ENCODE data around the gene IMPDH2.

The IMPDH2 gene

DNA sequence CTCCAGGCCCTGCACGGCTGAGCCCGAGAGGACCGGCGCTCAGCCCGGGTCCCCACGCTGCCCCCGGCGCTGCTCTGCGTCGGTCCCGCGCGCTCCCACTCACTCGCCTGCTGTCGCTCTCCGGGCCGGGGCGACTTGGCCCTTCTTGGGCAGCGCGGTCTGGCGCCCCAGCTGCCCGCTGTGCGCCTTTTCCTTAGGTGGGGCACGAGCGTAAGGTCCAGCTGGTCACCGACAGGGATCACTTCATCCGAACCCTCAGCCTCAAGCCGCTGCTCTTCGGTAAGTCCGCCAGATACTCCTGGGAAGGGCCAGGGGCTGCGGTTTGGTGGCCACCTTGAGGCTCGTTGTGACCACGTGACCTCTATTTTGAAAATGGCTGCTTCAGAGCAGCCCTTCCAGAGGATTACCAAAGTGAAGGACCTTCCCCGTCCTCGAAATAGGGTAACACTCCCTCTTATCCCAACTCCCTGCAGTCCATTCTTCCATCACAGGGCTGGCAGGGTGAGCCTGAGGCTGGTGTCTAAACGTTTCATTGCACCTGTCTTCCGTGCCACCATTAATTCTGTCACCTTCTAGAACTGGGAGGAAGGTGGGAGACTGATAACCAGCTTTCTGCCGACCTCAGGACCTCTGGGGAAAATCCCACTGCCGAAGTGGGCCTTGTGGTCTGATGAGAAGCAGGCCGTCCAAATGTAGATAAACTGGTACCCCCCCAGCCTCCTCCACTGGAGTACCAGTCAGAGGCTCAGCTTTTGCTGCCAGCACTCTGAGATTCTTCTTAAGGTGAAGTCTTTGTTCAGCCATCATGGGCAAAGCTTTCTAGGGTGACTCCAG lies 38.3 kb downstream of the IMPDH2 start:
- Histone ChIP-seq H3K27ac (ENCODE audit: poor library complexity, severe bottlenecking) (peak overlapping the region; percentile 74), H3K4me1 (ENCODE audit: insufficient read depth, poor library complexity, severe bottlenecking) (no peaks in the 10 kb centered on the region), H3K9me3 (ENCODE audit: severe bottlenecking) (no peaks in the 10 kb centered on the region), H3K36me3 (ENCODE audit: low read depth) (no peaks in the 10 kb centered on the region), H3K4me3 (ENCODE audit: severe bottlenecking) (peak overlapping the region; percentile 74), H3K27me3 (ENCODE audit: insufficient read depth, poor library complexity, severe bottlenecking) (no peaks in the 10 kb centered on the region)
- TF ChIP-seq, protein P1, sequence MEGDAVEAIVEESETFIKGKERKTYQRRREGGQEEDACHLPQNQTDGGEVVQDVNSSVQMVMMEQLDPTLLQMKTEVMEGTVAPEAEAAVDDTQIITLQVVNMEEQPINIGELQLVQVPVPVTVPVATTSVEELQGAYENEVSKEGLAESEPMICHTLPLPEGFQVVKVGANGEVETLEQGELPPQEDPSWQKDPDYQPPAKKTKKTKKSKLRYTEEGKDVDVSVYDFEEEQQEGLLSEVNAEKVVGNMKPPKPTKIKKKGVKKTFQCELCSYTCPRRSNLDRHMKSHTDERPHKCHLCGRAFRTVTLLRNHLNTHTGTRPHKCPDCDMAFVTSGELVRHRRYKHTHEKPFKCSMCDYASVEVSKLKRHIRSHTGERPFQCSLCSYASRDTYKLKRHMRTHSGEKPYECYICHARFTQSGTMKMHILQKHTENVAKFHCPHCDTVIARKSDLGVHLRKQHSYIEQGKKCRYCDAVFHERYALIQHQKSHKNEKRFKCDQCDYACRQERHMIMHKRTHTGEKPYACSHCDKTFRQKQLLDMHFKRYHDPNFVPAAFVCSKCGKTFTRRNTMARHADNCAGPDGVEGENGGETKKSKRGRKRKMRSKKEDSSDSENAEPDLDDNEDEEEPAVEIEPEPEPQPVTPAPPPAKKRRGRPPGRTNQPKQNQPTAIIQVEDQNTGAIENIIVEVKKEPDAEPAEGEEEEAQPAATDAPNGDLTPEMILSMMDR (IDR thresholded peaks at IDR 0.05; ENCODE audit: poor library complexity, severe bottlenecking): no peak
- ATAC-seq (ENCODE audit: low read depth) (peak; percentile 9), DNase-seq (ENCODE audit: low spot score) (no peak)

DNA sequence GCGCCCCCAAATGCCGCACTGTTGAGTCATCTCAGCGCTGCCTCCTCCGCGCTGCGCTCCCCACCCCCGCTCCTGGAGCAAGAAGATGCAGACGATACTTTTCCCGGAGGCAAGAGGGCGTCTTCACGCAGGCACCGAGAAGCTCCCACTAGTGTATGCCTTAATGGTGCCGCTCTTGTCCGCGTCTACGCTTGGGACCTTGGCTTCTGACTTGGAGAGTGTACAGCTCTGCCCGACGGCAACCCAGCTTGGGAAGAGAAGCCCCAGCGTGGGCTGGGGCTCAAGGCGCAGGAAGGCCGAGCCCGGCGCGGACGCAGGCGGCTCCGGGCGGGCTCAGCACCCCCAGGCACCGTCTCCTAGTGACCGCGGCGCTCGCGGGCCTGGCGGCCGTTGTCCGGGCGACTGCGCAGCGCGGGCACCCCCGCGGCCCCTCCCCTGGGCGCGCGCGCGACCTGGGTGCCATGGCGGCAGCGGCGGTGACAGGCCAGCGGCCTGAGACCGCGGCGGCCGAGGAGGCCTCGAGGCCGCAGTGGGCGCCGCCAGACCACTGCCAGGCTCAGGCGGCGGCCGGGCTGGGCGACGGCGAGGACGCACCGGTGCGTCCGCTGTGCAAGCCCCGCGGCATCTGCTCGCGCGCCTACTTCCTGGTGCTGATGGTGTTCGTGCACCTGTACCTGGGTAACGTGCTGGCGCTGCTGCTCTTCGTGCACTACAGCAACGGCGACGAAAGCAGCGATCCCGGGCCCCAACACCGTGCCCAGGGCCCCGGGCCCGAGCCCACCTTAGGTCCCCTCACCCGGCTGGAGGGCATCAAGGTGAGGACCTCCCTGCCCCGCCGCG lies 39.2 kb downstream of the IMPDH2 start, which contains the start of gene P4HTM:
P4HTM (plus strand) TSS at position 446 of the 840 bp plus-strand sequence; CDS start at position 462, 16 bp downstream.
- TF ChIP-seq, protein P1 (IDR thresholded peaks at IDR 0.05; ENCODE audit: poor library complexity, severe bottlenecking): peak; percentile 52
- Histone ChIP-seq H3K4me1 (ENCODE audit: insufficient read depth, poor library complexity, severe bottlenecking) (no peaks in the 10 kb centered on the region), H3K9me3 (ENCODE audit: severe bottlenecking) (no peaks in the 10 kb centered on the region), H3K27me3 (ENCODE audit: insufficient read depth, poor library complexity, severe bottlenecking) (no peaks in the 10 kb centered on the region), H3K36me3 (ENCODE audit: low read depth) (no peaks in the 10 kb centered on the region), H3K4me3 (ENCODE audit: severe bottlenecking) (peak within 1 kb of the TSS; percentile 74), H3K27ac (ENCODE audit: poor library complexity, severe bottlenecking) (peak within 1 kb of the TSS; percentile 74)
- DNase-seq (ENCODE audit: low spot score): peak; percentile 89
- peak; percentile 70 for ATAC-seq (ENCODE audit: low read depth)

DNA sequence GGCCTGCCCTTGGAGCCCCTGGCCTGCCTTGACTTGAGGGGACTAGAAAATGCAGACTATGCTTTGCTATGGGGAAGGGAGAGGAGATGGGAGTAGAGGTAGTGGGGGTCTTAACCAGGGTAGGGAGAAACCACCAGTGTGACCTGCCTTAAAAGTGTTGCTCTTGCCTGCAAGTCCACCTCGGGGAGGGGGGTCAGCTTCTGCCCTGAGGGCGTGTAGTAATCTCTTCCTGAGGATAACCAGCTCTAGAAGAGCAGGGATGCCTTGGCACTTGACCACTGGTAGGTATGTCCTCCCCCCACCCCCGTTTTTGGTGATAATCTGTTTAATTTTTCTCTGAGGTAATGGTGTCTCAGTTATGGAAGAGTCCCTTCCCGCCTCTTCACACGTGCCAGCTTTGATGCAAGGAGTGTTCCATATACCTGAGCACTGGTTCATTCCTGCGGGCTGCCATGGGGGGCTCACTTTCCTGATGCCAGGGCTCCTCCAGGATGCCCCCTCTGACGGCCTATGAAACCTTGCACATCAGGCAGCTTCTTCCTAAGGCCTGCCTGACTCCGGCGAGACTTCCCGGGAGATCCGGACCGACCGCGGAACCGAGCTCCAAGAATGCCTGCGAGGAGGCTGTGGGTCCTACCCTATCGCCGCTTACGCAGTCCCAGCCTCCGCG lies 39.9 kb downstream of the IMPDH2 start:
- no peak for ATAC-seq (ENCODE audit: low read depth)
- Histone ChIP-seq H3K4me1 (ENCODE audit: insufficient read depth, poor library complexity, severe bottlenecking) (no peaks in the 10 kb centered on the region), H3K36me3 (ENCODE audit: low read depth) (peaks cover 6% of the 10 kb centered on the region), H3K27me3 (ENCODE audit: insufficient read depth, poor library complexity, severe bottlenecking) (no peaks in the 10 kb centered on the region), H3K9me3 (ENCODE audit: severe bottlenecking) (no peaks in the 10 kb centered on the region), H3K27ac (ENCODE audit: poor library complexity, severe bottlenecking) (peak overlapping the region; percentile 74), H3K4me3 (ENCODE audit: severe bottlenecking) (peak overlapping the region; percentile 74)
- TF ChIP-seq, protein P1 (IDR thresholded peaks at IDR 0.05; ENCODE audit: poor library complexity, severe bottlenecking): no peak
- DNase-seq (ENCODE audit: low spot score): no peak

DNA sequence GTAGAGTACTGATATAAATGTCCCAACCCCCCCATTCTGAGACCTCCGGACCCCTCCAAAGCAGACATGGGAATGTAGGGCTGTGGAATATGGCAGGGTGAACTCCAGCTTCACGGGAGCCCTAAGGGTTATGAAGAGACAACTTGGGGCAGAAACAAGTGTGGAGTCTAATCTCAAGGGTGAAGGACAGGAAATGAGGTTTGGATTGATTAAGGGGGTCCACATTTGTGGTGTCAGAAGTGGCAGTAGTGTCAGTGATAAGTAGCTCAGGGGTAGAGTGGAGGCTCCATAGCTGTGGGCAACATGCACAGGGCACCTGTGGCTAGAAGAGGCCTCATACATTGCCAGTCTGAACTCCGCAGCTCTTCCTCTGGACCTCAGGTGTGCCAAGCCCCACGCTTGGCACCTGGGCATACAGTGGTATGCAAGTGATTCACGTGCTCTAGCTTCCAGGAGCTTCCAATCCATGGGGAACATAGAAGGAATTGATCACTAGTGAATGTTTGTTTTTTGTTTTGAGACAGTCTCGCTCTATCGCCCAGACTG lies 43.3 kb downstream of the IMPDH2 start:
- no peak for ATAC-seq (ENCODE audit: low read depth)
- no peak for DNase-seq (ENCODE audit: low spot score)
- no peaks in the 10 kb centered on the region for H3K27me3 ChIP-seq (ENCODE audit: insufficient read depth, poor library complexity, severe bottlenecking)

More for the DNA sequence above, 43.3 kb downstream of the IMPDH2 start:
- Histone ChIP-seq H3K4me1 (ENCODE audit: insufficient read depth, poor library complexity, severe bottlenecking) (no peaks in the 10 kb centered on the region), H3K36me3 (ENCODE audit: low read depth) (peaks cover 31% of the 10 kb centered on the region), H3K27ac (ENCODE audit: poor library complexity, severe bottlenecking) (no peak overlapping the region), H3K4me3 (ENCODE audit: severe bottlenecking) (no peak overlapping the region), H3K9me3 (ENCODE audit: severe bottlenecking) (no peaks in the 10 kb centered on the region)
- TF ChIP-seq, protein P1 (IDR thresholded peaks at IDR 0.05; ENCODE audit: poor library complexity, severe bottlenecking): no peak

Measured in RWPE2 (cell line).